Measurements from ENCODE around the gene PNPO.

Gene PNPO

GRCh38 chr17:47941246-47942095 is at the start of gene PNPO:
TSS of gene PNPO (plus strand) at chr17:47941571. CDS start at chr17:47941676, 105 bp downstream.
- peak; percentile 94 for DNase-seq

- no peak for DNase-seq
Observed at GRCh38 chr17:47894498-47895346, 46.6 kb upstream of the PNPO start.

- no peak for DNase-seq
Observed at GRCh38 chr17:47895347-47895855, 46.0 kb upstream of the PNPO start.

GRCh38 chr17:47895856-47896671 is 45.3 kb upstream of the PNPO start, which contains the start of gene SP2:
TSS of gene SP2 (plus strand) at chr17:47896236. CDS start at chr17:47896287, 51 bp downstream.
- DNase-seq: peak; percentile 100

- no peak for DNase-seq
Observed at GRCh38 chr17:47896672-47897490, 44.5 kb upstream of the PNPO start.

- DNase-seq: no peak
Observed at GRCh38 chr17:47897561-47897960, 43.8 kb upstream of the PNPO start.

- no peak for DNase-seq
Observed at GRCh38 chr17:47898241-47898640, 43.1 kb upstream of the PNPO start.

GRCh38 chr17:47899643-47900042 is 41.7 kb upstream of the PNPO start:
- DNase-seq: no peak

- no peak for DNase-seq
Observed at GRCh38 chr17:47901423-47901822, 39.9 kb upstream of the PNPO start.

GRCh38 chr17:47902039-47902744 is 39.2 kb upstream of the PNPO start:
- DNase-seq: no peak

- DNase-seq: no peak
Observed at GRCh38 chr17:47905221-47905733, 36.1 kb upstream of the PNPO start.

GRCh38 chr17:47906443-47906842 is 34.9 kb upstream of the PNPO start:
- DNase-seq: no peak

- DNase-seq: no peak
Observed at GRCh38 chr17:47907932-47908562, 33.3 kb upstream of the PNPO start.

- DNase-seq: no peak
Observed at GRCh38 chr17:47913050-47913449, 28.3 kb upstream of the PNPO start.

- DNase-seq: no peak
Observed at GRCh38 chr17:47914306-47914948, 26.9 kb upstream of the PNPO start.

- no peak for DNase-seq
Observed at GRCh38 chr17:47915776-47916398, 25.5 kb upstream of the PNPO start.

- DNase-seq: no peak
Observed at GRCh38 chr17:47916489-47917208, 24.7 kb upstream of the PNPO start.

GRCh38 chr17:47917581-47917980 is 23.8 kb upstream of the PNPO start:
- no peak for DNase-seq

GRCh38 chr17:47918006-47918405 is 23.4 kb upstream of the PNPO start:
- no peak for DNase-seq

Data from activated T-cell treated with anti-CD3 and anti-CD28 coated beads for 4 hours (primary cell).